Left ventricle myocardium inferior (tissue), 1 donor: Measurements from ENCODE around the gene JADE1. TPM values are rescaled to one million over a fixed set of nuclear protein-coding genes. Genes with fewer than 3 reads are reported as not detected.

Source experiments
- DNase-seq: peaks from one replicate; pipeline ENCODE4 v3.0.0-alpha.2; 2020
- H3K27ac ChIP-seq: fragments of 200-600 bp; replicated peaks from 2 replicates; pipeline ENCODE4 v1.8.0; 2021
- H3K27me3 ChIP-seq: fragments of 200-600 bp; 2 replicates; pipeline ENCODE4 v1.8.0; 2021; ENCODE audit warnings: low read depth
- H3K36me3 ChIP-seq: fragments of 200-600 bp; 2 replicates; pipeline ENCODE4 v1.8.0; 2021
- H3K4me1 ChIP-seq: fragments of 200-600 bp; 2 replicates; pipeline ENCODE4 v1.8.0; 2021
- H3K4me3 ChIP-seq: fragments of 200-600 bp; 2 replicates; pipeline ENCODE4 v1.8.0; 2021; ENCODE audit warnings: mild to moderate bottlenecking, moderate library complexity
- H3K9me3 ChIP-seq: fragments of 200-600 bp; replicated peaks from 2 replicates; pipeline ENCODE4 v1.8.0; 2021
- intact Hi-C: fragments of 100-400 bp; cut with micrococcal nuclease; formaldehyde crosslinking; loops from one replicate; pipeline ENCODE4 v1.11.0; 2022
- total RNA-seq: library from RNA; stranded (reverse); fragmentation: NEBNext Ultra II Directional; extraction: Animal tissue kit (Norgen Biotek cat#: 25700); gene quantifications from one replicate; pipeline ENCODE4 v1.2.1, GENCODE V29; 2021
- TF ChIP-seq, protein P1 (sequence below): fragments of 200-600 bp; IDR thresholded peaks from 2 replicates; pipeline ENCODE4 v1.8.0; 2021; ENCODE audit warnings: antibody characterized with exemption, mild to moderate bottlenecking, borderline replicate concordance
- donor health status: DM: no; HTN: yes; CAD: no; lungs with severe emphysema.

The JADE1 gene
- total RNA-seq, 1 donor from 2014 or later = 22.1 TPM

DNA sequence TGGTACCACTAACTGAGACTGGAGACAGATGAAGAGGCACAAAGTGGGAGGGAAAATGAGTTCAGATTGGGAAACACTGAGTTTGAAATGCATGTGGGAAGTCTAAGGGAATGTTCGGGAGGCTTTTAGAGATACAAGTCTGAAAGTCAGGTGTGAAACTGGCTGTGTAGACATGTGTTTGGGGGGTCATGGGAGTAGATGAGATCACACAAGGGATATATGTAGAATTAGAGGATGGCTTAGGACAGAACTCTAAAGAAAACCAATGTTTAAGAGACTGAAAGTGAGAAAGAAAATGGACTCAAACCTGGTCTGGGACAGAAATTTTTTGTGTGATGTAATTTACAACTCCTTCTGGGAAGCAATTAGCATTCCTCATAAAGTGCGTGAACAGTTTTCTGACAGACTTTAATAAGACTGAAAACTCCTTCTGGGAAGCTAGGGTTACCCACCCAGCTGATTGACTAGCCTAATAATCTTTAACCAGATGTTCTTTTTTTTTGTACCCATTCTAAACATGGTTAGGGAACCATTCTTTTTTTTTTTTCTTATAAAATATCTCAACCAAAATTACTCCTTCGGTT lies 8.7 kb upstream of the JADE1 start:
- intact Hi-C loops = no loop called here
- Histone ChIP-seq H3K4me1 (no peaks in the 10 kb centered on the region), H3K27me3 (no peaks in the 10 kb centered on the region), H3K9me3 (no peaks in the 10 kb centered on the region), H3K27ac (no peak overlapping the region), H3K36me3 (no peaks in the 10 kb centered on the region), H3K4me3 (no peak overlapping the region)
- TF ChIP-seq, protein P1, sequence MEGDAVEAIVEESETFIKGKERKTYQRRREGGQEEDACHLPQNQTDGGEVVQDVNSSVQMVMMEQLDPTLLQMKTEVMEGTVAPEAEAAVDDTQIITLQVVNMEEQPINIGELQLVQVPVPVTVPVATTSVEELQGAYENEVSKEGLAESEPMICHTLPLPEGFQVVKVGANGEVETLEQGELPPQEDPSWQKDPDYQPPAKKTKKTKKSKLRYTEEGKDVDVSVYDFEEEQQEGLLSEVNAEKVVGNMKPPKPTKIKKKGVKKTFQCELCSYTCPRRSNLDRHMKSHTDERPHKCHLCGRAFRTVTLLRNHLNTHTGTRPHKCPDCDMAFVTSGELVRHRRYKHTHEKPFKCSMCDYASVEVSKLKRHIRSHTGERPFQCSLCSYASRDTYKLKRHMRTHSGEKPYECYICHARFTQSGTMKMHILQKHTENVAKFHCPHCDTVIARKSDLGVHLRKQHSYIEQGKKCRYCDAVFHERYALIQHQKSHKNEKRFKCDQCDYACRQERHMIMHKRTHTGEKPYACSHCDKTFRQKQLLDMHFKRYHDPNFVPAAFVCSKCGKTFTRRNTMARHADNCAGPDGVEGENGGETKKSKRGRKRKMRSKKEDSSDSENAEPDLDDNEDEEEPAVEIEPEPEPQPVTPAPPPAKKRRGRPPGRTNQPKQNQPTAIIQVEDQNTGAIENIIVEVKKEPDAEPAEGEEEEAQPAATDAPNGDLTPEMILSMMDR = no peak
- no peak for DNase-seq

DNA sequence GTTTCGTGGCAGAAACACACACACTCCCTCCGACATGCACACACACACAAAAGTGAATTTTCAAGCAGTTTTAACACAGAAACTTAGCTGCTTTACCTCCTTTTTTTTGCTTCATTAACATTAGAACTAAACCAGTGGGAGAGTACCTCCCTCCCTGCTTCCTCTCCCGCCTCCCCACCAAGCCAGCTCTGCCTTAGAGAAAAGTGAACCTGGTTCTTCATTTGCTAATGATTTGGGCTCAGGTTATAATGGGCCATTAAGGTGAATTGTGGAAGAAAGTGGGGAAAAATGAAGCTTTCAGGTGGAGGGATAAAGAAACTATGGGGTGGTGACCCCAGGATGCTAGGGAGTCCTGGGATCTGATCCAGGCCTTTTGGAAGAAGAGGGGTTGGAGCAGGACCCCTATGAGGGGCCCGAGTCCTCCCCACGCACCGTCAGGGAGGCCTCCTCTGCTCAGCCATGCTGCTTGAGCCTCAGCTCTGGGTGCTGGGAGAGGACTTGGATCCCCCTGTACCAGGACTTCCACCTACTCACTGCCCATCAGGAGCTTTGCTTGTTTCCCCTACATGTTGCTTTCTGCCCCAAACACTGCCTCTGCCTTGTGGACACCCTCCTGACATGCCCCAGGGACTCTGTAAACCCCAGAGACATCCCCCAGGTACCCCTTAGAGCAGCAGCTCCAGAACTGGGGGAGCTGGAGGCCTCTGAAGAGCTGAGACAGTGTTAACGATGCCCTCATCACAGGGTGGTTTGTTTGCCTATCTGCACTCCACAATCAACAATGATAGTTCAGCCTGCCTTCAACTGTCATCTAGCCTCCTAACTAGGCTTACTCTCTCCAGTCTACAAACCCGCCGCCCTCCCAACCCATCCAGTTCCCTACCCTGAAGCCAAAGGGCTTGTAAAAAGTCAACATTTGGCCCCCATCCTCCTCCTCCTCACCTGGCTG lies 6.5 kb upstream of the JADE1 start:
- intact Hi-C loops = no loop called here
- Histone ChIP-seq H3K27ac (no peak overlapping the region), H3K4me1 (peaks cover 8% of the 10 kb centered on the region), H3K27me3 (no peaks in the 10 kb centered on the region), H3K4me3 (no peak overlapping the region), H3K9me3 (no peaks in the 10 kb centered on the region), H3K36me3 (no peaks in the 10 kb centered on the region)
- TF ChIP-seq, protein P1 = no peak
- DNase-seq = no peak

DNA sequence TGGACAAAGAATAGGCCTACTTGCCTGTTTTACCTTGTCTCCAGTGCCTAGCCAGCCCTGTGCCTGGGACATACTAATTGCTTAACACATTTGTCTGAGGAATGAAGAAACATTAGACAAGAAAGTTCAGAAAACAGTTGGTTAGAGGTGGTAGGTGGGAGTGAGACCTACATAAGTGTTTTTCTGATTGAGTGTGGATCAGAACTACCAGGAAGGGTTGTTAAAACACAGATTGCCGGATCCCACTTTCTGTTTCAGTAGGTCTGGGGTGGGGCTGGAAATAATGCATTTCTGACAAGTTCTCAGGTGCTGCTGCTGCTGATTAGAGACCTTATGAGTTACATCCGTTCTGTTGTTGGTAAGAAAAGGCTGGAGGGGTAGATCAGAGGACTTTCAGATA lies 5.7 kb upstream of the JADE1 start:
- TF ChIP-seq, protein P1 = no peak
- no peaks in the 10 kb centered on the region for H3K27me3 ChIP-seq
- no peak overlapping the region for H3K4me3 ChIP-seq
- H3K27ac ChIP-seq = no peak overlapping the region
- intact Hi-C loops = no loop called here
- no peaks in the 10 kb centered on the region for H3K9me3 ChIP-seq
- DNase-seq = no peak
- H3K36me3 ChIP-seq = no peaks in the 10 kb centered on the region
- H3K4me1 ChIP-seq = peaks cover 8% of the 10 kb centered on the region

DNA sequence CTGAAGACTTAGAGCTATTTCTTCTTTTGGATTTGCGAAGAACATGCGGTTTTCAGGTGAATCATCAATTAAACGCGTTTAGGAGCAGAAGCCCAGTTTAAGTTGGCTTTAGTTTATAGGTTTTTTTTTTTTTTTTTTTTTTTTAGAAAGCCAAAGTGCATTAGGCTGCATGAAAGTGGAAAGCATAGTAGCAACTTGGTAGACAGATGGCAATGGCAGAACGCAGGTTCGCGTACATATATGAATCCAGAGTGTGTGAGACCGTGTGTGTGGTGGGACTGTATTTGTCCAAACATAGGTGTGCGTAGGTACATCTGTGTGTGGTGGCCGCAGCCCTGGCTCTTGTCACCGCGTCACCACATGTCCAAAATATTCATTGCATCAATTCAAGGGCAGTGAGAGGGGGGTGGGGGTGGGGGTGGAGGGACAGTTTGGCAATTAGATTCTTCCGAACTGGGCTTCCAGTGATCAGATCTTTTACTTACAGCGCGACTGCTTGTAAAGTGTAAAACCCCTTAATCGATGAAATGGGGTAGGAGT lies 901 bp downstream of the JADE1 start:
- Histone ChIP-seq H3K9me3 (no peaks in the 10 kb centered on the region), H3K36me3 (no peaks in the 10 kb centered on the region), H3K27me3 (no peaks in the 10 kb centered on the region), H3K4me1 (peaks cover 48% of the 10 kb centered on the region), H3K27ac (peak overlapping the region; percentile 93), H3K4me3 (peak overlapping the region; percentile 92)
- DNase-seq = peak; percentile 32
- TF ChIP-seq, protein P1 = no peak
- intact Hi-C loops = no loop called here

DNA sequence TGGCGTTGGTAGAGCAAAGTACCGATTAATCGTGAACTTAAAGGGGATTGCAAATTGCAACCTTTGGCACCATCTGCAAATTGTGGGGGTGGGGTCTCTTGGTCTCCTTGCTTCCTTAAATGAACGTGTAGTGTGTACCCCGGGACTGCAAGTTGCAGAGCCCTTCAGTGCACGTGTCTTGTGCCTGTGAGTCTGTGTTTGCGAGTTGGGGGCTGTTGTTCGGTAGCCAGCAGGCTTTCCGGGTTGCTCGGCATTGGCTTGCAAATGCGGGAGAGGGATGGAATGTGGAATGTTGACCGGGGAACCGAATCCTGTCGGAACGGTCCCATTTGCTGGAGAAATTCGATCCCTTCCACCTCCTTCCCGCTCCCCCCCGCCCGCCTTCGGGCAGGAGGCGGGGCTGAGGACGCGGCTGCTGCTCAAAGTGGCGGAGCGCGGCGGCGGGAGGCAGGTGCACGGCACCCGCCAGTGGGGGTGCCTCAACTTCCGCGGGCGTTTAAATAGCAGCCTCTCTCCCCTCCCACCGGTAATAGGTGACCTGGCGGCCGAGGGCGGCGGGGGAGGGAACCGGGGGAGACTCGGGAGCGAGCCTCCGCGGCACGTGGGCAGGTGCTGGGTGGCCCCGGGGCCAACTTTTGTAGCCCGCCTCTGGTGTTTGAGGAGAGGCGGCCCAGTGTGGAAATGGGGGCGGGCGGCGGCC lies 1.5 kb downstream of the JADE1 start:
- no peaks in the 10 kb centered on the region for H3K36me3 ChIP-seq
- peak; percentile 81 for DNase-seq
- no peaks in the 10 kb centered on the region for H3K9me3 ChIP-seq
- no peaks in the 10 kb centered on the region for H3K27me3 ChIP-seq
- TF ChIP-seq, protein P1 = no peak
- intact Hi-C loops = no loop called here
- peak overlapping the region; percentile 92 for H3K4me3 ChIP-seq
- H3K4me1 ChIP-seq = peaks cover 54% of the 10 kb centered on the region
- H3K27ac ChIP-seq = peak overlapping the region; percentile 93
